Measurements from ENCODE around the gene ARHGEF5.
"Not testable (repeated sequence)": the region's sequence is repeated elsewhere in the genome, so short reads cannot be mapped to it uniquely, and the experiment has no call there.

- TF ChIP-seq POLR2AphosphoS5 (IDR thresholded peaks at IDR 0.05; ENCODE audit: low read depth); REST (IDR thresholded peaks at IDR 0.05; ENCODE audit: insufficient replicate concordance, low read depth); CTCF (IDR thresholded peaks at IDR 0.05; ENCODE audit: insufficient read depth, low read length); SPI1 (IDR thresholded peaks at IDR 0.05; ENCODE audit: borderline replicate concordance, low read depth); GABPA (IDR thresholded peaks at IDR 0.05; ENCODE audit: low read depth): not testable (repeated sequence)
Observed at GRCh38 chr7:144355176-144355822, at the start of gene ARHGEF5.
